K562 (cell line): ENCODE results near the gene RFNG. TPM values are rescaled to one million over a fixed set of nuclear protein-coding genes. Genes with fewer than 3 reads are reported as not detected.

Source experiments
- ATAC-seq: fragments of 200-7000 bp; cut with Tn5 transposase; 3 replicates; pipeline ENCODE4 v1.9.1; 2020; ENCODE audit warnings: moderate library complexity
- BruUV-seq: library from RNA; stranded (reverse); fragments of 400-500 nt; replicated peaks from 2 replicates; lab custom pipeline; 2021; lab: Mats Ljungman, UMichigan
- CTCF ChIA-PET: fragments of 300-600 bp; formaldehyde crosslinking; extraction: SDS; loops from one replicate; lab custom pipeline; 2021; ENCODE audit warnings: low intra/inter-chr PET ratio; lab: Yijun Ruan, JAX
- POLR2A ChIA-PET: fragments of 300-600, 350-650 bp; sonication (Branson Sonifier 250); formaldehyde crosslinking; extraction: SDS; loops from one replicate; lab custom pipeline; 2021; ENCODE audit warnings: antibody characterized with exemption, inconsistent platforms; lab: Yijun Ruan, JAX
- DNase-seq, 4 experiments: peaks; one replicate each; pipeline versions ENCODE4 v3.0.0 to v3.0.0-alpha.2; 2011 to 2018; ENCODE audit warnings: low spot score in 3 of 4, mixed read lengths in 3 of 4; ENCODE audit errors: extremely low read depth in 1 of 4
- FAIRE-seq: peaks from 2 replicates; lab custom pipeline; 2011; peaks lifted over from hg19 to GRCh38; lab: Jason Lieb, UNC
- H2AFZ ChIP-seq: 2 replicates; pipeline ENCODE4 v1.6.0; 2011; ENCODE audit warnings: low read depth, low read length, control low read depth, inconsistent platforms
- H3K27ac ChIP-seq: fragments of 200-600 bp; 3 replicates; pipeline ENCODE4 v1.8.0; 2011; ENCODE audit warnings: low read depth, mild to moderate bottlenecking, control low read depth, inconsistent platforms, low read length, moderate library complexity, mixed read lengths; ENCODE audit errors: extremely low read depth
- H3K27me3 ChIP-seq, 2 experiments: fragments of 300-600 bp in 1 of 2; 2 replicates in 1 of 2; 3 replicates in 1 of 2; pipeline versions ENCODE4 v1.6.0 to v1.8.0; 2011; ENCODE audit warnings: inconsistent platforms in 2 of 2, low read length in 2 of 2, mild to moderate bottlenecking in 1 of 2, mixed read lengths in 1 of 2, moderate library complexity in 1 of 2; ENCODE audit not compliant: control insufficient read depth in 2 of 2, insufficient read depth in 2 of 2
- H3K36me3 ChIP-seq: fragments of 300-600 bp; 3 replicates; pipeline ENCODE4 v1.8.0; 2011; ENCODE audit warnings: mild to moderate bottlenecking, low read length, inconsistent platforms; ENCODE audit not compliant: control insufficient read depth, insufficient read depth
- H3K4me1 ChIP-seq, 2 experiments: fragments of 200-600 bp in 1 of 2; replicated peaks in 1 of 2; 2 replicates in 1 of 2; 3 replicates in 1 of 2; pipeline versions ENCODE4 v1.5.1 to v1.8.0; 2011; ENCODE audit warnings: inconsistent platforms in 2 of 2, low read length in 2 of 2, mild to moderate bottlenecking in 1 of 2, mixed read lengths in 1 of 2, moderate library complexity in 1 of 2; ENCODE audit not compliant: control insufficient read depth in 2 of 2, insufficient read depth in 2 of 2
- H3K4me2 ChIP-seq: 2 replicates; pipeline ENCODE4 v1.6.1; 2011; ENCODE audit warnings: low read length, control low read depth, inconsistent platforms, mixed read lengths; ENCODE audit not compliant: insufficient read depth
- H3K4me3 ChIP-seq: fragments of 200-600 bp; sonication (generic), shearing (Covaris generic); 2 replicates; pipeline ENCODE4 v1.5.1; 2016; ENCODE audit warnings: control low read depth, inconsistent platforms
- H3K79me2 ChIP-seq: fragments of 200-600 bp; 3 replicates; pipeline ENCODE4 v1.8.0; 2011; ENCODE audit warnings: low read length, inconsistent platforms; ENCODE audit not compliant: control insufficient read depth, insufficient read depth
- H3K9ac ChIP-seq, 2 experiments: 2 replicates each; pipeline versions ENCODE4 v1.6.0 to v1.6.1; 2011; ENCODE audit warnings: low read depth in 2 of 2, low read length in 2 of 2, control low read depth in 1 of 2, inconsistent platforms in 1 of 2, mild to moderate bottlenecking in 1 of 2, mixed read lengths in 1 of 2; ENCODE audit not compliant: insufficient read depth in 1 of 2
- H3K9me1 ChIP-seq: one replicate; pipeline ENCODE4 v1.6.0; 2011; ENCODE audit warnings: inconsistent platforms, mild to moderate bottlenecking, low read length, moderate library complexity; ENCODE audit not compliant: control insufficient read depth, insufficient read depth
- H3K9me3 ChIP-seq: replicated peaks from 2 replicates; pipeline ENCODE4 v1.5.1; 2011; ENCODE audit warnings: low read depth, low read length, inconsistent platforms; ENCODE audit not compliant: control insufficient read depth, insufficient read depth
- H4K20me1 ChIP-seq: replicated peaks from 2 replicates; pipeline ENCODE4 v1.6.1; 2011; ENCODE audit warnings: low read length, inconsistent platforms, mixed read lengths; ENCODE audit not compliant: control insufficient read depth, insufficient read depth
- POLR2G ChIP-seq: fragments of 200-400 bp; formaldehyde crosslinking; IDR thresholded peaks from 2 replicates; pipeline ENCODE4 v1.6.1; 2017; ENCODE audit warnings: low read depth, mild to moderate bottlenecking, antibody characterized with exemption, low read length, moderate library complexity
- RBM22 ChIP-seq: fragments of 200-400 bp; formaldehyde crosslinking; IDR thresholded peaks from 2 replicates; pipeline ENCODE4 v1.6.1; 2018; ENCODE audit warnings: low read length, low read depth; ENCODE audit not compliant: poor library complexity, severe bottlenecking
- YY1 ChIP-seq, 3 experiments: IDR thresholded peaks; 2 replicates each; pipeline ENCODE4 v1.6.1; 2011; ENCODE audit warnings: low read length in 2 of 3, mild to moderate bottlenecking in 2 of 3, moderate library complexity in 2 of 3, borderline replicate concordance in 1 of 3, control low read depth in 1 of 3, low read depth in 1 of 3; ENCODE audit not compliant: insufficient read depth in 3 of 3, insufficient replicate concordance in 2 of 3, control insufficient read depth in 1 of 3, insufficient read length in 1 of 3; ENCODE audit errors: extremely low read depth in 1 of 3
- WGBS: fragments of 100-300 bp; shearing (Covaris generic); methylation state at CpG from one replicate; pipeline ENCODE4 v1.1.6; 2016; ENCODE audit warnings: low coverage, mixed read lengths; ENCODE audit not compliant: insufficient coverage; ENCODE audit errors: missing lambda C conversion rate; 5-methylcytosine and 5-hydroxymethylcytosine counted together
- in situ Hi-C: fragments of 300-500 bp; cut with MboI; formaldehyde crosslinking; loops from 4 replicates; pipeline ENCODE4 v1.15.0; 2018; ENCODE audit warnings: inconsistent platforms, mixed read lengths
- intact Hi-C: fragments of 100-400 bp; cut with micrococcal nuclease; formaldehyde crosslinking; loops from 2 replicates; pipeline ENCODE4 v1.14.2; 2022
- polyA plus RNA-seq, 8 experiments: library from polyadenylated mRNA; depleted of rRNA in 4 of 8; stranded (reverse) in 5 of 8; unstranded in 3 of 8; fragments of >200 nt; fragmentation: Nextera tagmentation in 2 of 8; fragmentation: Illumina TruSeq in 1 of 8; extraction: Ambion mirVana in 2 of 8; extraction: Trizol in 1 of 8; gene quantifications; 2 replicates each; pipeline versions ENCODE4 v1.2.1 to v1.2.3, GENCODE V29; 2011 to 2014; ENCODE audit warnings: inconsistent platforms in 1 of 8, missing spikeins in 1 of 8
- total RNA-seq, 7 experiments: library from RNA; depleted of rRNA in 6 of 7; stranded (reverse); fragments of >200 nt in 6 of 7; fragmentation: Illumina TruSeq in 2 of 7; extraction: Trizol in 2 of 7; gene quantifications; 2 replicates each; pipeline versions ENCODE4 v1.2.1 to v1.2.3, GENCODE V29; 2011 to 2021; ENCODE audit warnings: low replicate concordance in 1 of 7

RFNG gene
- total and polyA plus RNA-seq, 9 of the 15 experiments (the other 6 are each of a cell fraction or from before 2014, with no cell fraction given), result 0.32 to 32.8 (median 9.5) TPM

- ChIA-PET POLR2A (interaction anchor here (0.7 to 1.0 kb wide), 2 partner anchors 19 to 73 kb away, joined by 3 to 4 read pairs; no protein-coding TSS in a partner anchor), CTCF (no interaction called here)
- Histone ChIP-seq H3K4me3 (no peak overlapping the region), H3K9me1 (no peaks in the 10 kb centered on the region), H3K9ac (no peak overlapping the region), H3K9me3 (no peaks in the 10 kb centered on the region), H3K79me2 (peaks cover 13% of the 10 kb centered on the region), H3K27ac (no peak overlapping the region), H3K4me2 (no peak overlapping the region), H3K4me1 (peaks cover 11 to 96% of the 10 kb centered on the region in 2 experiments; a peak in 4 of 5 replicates), H2AFZ (no peak overlapping the region), H3K36me3 (peaks cover 30% of the 10 kb centered on the region; the same call in 1 of the 3 replicates), H4K20me1 (peaks cover 14% of the 10 kb centered on the region), H3K27me3 (no peaks in the 10 kb centered on the region)
- in situ Hi-C loops, result no loop called here
- intact Hi-C loops, result no loop called here
- no TSS peak for BruUV-seq
- TF ChIP-seq YY1 (IDR thresholded peaks at IDR 0.05; ENCODE audit: borderline replicate concordance in 1 of 3, control insufficient read depth in 1 of 3, extremely low read depth in 1 of 3, insufficient read depth in 3 of 3, insufficient read length in 1 of 3, insufficient replicate concordance in 2 of 3, low read depth in 1 of 3, low read length in 2 of 3), result no peak
- TF ChIP-seq POLR2G, result peak; percentile 50
- TF ChIP-seq RBM22, result peak; percentile 15
- 85% methylated on average over 15 of the region's 28 CpGs for WGBS
- no peak for DNase-seq
- ATAC-seq, result no peak
- FAIRE-seq, result no peak
These were observed 35.3 kb downstream of the RFNG start for GRCh38 chr17:82016061-82016874.
